NCI-H187 (cell line): ENCODE measurements around the gene CCDC177.

Experiments used
- DNase-seq, 2 experiments: peaks; one replicate each; lab custom pipeline; 2025; lab: John Stamatoyannopoulos, UW

The CCDC177 gene

DNA sequence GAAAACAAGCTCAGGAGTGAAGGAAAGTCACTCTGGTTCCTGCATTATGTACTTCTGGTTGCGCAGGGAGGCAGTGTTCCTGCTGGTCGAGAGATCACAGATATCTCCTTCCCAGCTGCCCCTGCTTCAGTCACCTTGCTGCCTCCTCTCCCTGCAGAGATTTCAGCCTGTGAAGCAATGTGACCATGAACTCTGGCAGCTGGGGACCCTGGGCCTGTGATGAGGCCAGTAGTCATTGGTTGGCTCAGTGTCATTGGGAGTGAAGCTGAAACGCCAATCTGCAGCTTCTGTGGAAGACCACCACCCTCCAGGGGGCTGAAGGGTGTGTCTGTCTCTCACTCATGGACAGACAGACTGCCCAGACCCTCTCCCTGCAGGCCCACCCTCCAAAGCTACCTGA lies 45.1 kb downstream of the CCDC177 start:
- DNase-seq, result no peak

DNA sequence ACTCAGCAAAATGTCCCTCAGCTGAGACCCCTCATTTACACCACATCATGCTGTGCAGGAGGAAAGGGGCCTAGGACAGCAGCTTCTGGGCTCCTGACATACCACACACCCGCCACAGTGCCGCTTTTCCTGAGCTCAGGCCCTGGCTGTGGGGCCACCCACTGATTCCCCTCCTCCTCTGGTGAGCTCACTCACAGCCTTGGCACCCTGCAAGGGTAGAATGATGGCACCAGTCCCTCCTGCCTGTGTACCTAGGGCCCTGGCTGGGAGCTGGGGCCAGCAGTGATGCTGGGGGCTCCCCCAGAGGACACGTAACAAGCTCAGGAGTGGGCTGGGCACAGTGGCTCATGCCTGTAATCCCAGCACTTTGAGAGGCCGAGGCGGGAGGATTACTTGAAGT lies 45.7 kb downstream of the CCDC177 start:
- DNase-seq, result no peak

DNA sequence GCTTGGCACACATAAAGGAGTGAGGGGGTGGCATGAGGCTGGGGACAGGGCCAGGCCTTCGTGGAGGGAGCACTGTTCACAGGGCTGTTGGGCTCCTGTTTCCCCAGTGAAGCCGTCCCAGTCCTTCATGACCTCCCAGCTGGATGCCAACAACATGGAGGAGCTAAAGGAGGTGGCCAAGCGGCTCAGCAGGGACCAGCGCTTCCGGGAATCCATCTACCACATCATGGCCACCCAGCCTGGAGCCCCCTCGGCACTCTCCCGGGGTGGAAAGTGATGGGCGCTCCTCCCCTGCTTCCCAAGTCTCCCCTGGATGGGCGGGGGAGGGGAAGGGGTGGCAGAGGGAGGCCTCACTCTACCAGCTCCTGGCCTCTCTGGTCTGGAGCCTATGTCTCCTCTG lies 46.5 kb downstream of the CCDC177 start:
- DNase-seq, result no peak

DNA sequence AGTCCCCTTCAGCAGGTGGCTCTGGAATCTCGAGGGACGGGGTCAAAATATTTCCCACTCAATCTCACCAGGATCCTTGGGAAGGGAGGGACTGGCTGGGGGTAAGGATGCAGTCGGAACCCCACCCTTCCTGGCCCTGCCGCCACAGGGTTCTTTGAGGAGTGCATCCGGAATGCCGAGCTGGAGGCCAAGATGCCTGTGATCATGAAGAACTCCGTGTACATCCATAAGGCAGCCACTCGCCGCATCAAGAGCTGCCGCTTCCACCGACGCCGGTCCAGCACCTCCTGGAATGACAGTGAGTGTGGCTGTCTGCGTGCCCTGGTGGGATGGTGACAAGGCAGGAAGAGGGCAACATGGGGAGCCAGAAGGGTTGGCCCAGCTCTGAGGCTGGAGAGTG lies 47.0 kb downstream of the CCDC177 start:
- no peak for DNase-seq

DNA sequence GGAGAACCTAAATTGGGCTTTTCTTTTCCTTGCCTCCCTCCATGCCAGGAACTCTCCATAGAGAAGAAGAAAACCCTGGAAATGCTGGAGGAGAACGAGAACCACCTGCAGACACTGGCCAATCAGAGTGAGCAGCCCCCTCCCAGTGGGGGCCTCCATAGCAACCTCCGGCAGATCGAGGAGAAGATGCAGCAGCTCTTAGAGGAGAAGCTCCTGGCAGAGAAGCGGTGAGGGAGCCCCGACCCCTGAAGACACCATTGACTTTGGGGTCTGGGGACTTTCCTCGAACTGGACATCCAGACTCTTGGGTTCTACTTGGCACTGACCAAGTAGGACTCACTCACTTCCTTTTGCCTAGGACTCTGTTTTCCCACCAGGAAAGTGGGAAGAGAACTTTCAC lies 48.8 kb downstream of the CCDC177 start:
- no peak for DNase-seq

DNA sequence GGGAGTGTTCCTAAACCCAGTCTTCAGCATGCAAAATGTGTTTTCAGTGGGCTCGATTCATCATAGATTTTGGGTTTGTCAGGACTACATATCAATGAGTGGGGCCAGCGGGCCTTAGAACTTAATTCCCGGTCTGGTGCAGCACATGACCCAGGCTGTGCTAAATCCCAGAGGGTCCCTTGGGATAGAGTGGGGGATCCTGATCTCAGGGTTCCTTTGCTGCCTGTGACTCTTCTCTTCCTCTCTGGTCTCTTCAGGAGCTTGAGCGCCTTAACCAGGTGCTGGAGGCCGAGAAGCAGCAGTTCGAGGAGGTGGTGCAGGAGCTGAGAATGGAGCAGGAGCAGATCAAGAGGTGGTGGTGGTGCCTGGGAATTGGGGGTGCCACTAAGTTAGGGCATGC lies 52.6 kb downstream of the CCDC177 start:
- no peak for DNase-seq
